ENCODE results near the gene NYAP1.
"Not testable (repeated sequence)": the region's sequence is repeated elsewhere in the genome, so short reads cannot be mapped to it uniquely, and the experiment has no call there.

NYAP1 gene

DNA sequence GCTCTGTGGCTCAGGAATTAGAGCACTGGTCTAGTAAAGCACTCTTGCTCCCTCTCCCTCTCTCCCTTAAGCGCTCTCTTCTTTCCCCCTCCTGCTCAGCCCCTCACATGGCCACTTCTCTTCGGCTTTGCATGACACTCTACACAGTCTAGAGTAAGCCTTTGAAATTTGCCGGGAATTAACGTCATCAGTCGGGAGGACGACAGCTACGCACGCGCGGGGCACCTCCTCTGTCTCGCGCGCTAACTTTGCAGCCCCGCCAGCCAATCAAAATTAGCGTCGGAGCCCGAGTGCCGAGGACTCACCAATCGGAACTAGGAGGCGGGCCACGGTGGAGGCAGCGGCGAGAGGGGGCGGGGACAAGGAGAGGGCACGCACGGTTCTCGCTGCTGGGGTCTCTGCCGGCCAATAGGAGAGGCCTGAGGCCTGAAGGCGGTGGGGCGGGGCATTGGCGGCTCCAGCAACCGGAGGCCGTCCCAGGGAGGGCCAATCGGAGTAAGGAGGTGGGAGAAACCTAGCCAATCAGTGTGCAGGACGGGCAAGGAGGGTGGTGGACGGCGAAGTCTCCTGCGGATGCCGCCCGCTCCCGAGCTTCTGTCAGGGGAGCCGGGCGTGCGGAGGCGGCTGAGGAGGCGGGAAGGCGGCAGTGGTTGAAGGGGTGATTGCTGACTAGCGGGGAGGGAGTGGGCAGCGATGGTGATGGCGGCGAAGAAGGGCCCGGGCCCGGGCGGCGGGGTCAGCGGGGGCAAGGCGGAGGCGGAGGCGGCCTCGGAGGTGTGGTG, 55.1 kb downstream of the NYAP1 start, which contains the start of gene AGFG2:
AGFG2 (plus strand) TSS at position 550 of the 782 bp plus-strand sequence; CDS start at position 694, 144 bp downstream.
- peak within 1 kb of the TSS; percentile 91 for H3K4me3 ChIP-seq (ENCODE audit: low read depth, low read length)
- TF ChIP-seq, protein P1, sequence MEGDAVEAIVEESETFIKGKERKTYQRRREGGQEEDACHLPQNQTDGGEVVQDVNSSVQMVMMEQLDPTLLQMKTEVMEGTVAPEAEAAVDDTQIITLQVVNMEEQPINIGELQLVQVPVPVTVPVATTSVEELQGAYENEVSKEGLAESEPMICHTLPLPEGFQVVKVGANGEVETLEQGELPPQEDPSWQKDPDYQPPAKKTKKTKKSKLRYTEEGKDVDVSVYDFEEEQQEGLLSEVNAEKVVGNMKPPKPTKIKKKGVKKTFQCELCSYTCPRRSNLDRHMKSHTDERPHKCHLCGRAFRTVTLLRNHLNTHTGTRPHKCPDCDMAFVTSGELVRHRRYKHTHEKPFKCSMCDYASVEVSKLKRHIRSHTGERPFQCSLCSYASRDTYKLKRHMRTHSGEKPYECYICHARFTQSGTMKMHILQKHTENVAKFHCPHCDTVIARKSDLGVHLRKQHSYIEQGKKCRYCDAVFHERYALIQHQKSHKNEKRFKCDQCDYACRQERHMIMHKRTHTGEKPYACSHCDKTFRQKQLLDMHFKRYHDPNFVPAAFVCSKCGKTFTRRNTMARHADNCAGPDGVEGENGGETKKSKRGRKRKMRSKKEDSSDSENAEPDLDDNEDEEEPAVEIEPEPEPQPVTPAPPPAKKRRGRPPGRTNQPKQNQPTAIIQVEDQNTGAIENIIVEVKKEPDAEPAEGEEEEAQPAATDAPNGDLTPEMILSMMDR (IDR thresholded peaks at IDR 0.05; ENCODE audit: borderline replicate concordance, insufficient read depth, low read depth, low read length): no peak

DNA sequence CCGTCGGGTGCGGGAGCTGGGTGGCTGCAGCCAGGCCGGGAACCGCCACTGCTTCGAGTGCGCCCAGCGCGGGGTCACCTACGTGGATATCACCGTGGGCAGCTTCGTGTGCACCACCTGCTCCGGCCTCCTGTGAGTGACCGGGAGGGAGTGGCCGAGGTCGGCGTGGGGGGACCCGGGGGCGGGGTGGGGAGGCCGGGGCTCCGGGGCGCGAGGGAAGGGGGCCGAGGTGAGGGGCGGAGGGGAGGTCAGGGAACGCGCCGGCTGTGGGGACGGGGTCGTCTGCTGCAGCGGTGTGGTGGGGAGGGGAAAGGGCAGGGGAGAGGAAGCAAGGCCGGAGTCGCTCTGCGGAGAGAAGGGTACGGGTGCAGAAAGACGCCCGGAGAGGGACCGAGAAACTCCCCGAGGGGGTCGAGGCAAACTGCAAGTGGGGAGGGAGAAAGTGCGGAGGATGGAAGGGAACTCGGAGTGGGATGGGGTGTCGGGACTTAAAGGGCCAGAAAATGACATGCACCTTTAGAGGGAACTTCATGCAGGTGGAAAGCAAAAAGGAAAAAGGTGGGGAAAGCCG, 55.8 kb downstream of the NYAP1 start:
- peak overlapping the region; percentile 91 for H3K4me3 ChIP-seq (ENCODE audit: low read depth, low read length)
- TF ChIP-seq, protein P1 (IDR thresholded peaks at IDR 0.05; ENCODE audit: borderline replicate concordance, insufficient read depth, low read depth, low read length): no peak

DNA sequence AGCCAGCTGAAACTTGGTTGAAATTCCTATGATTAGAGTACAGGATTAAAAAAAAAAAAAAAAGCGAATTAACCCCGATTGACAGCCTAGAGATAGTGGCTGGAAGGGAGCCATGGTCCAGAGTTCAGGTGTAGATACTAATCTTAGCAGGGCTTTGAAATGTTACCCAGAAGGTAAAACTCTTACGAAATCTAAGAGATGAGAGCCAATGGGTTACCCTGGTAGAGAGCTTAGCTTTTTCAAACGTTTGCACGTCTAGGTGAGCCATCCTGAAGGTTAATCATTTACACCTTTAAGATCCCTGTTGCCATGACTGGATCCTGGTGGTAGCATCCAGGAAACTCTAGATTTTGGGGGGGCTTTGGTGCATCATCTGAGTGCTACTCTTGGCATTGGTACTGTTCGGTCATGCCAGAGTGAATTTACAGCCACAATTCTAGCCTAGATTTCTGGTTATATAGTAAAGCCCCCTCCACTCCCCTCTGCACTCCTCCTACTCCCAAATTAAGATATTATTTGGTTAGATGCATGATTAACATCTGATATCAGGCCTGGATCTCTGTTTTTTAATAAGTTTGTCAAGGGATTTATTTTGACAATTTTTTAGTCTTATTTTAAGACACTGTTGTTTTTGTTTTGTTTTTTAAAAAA, 56.5 kb downstream of the NYAP1 start:
- TF ChIP-seq, protein P1 (IDR thresholded peaks at IDR 0.05; ENCODE audit: borderline replicate concordance, insufficient read depth, low read depth, low read length): no peak
- peak overlapping the region; percentile 91 for H3K4me3 ChIP-seq (ENCODE audit: low read depth, low read length)

DNA sequence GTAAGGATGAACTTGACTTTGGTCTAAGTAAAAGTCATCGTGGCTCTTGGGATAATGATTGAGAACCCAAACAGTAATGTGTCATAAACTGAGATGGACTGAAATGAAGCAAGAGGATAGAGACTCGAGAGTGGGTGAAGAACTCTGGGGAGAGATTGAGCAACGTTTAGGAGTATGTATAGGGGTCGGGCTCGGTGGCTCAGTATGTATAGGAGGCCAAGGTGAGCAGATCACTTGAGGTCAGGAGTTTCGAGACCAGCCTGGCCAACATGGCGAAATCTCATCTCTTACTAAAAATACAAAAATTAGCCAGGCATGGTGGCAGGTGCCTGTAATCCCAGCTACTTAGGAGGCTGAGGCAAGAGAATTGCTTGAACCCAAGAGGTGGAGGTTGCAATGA, 57.6 kb downstream of the NYAP1 start:
- H3K4me3 ChIP-seq (ENCODE audit: low read depth, low read length): not testable (repeated sequence)

DNA sequence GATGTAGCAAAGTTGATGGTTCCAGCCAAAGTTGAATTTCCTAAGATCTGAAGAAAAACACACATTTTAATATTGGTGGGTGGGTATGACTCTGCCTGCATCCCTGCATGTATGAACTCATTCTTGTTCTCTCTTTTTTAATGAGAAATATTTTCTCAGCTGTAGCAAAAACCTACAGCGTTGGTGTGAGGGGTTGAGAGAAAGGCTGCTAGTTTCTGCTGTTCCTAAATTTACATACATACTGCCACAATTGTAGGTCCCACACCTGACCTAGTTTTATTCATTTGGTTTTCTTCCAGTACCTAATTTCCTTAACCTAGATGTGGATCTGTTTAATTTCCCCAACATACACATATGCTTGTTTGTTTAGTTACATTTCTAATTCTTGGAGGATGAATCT, 59.9 kb downstream of the NYAP1 start:
- no peak overlapping the region for H3K4me3 ChIP-seq (ENCODE audit: low read depth, low read length)
- TF ChIP-seq, protein P1 (IDR thresholded peaks at IDR 0.05; ENCODE audit: borderline replicate concordance, insufficient read depth, low read depth, low read length): no peak

DNA sequence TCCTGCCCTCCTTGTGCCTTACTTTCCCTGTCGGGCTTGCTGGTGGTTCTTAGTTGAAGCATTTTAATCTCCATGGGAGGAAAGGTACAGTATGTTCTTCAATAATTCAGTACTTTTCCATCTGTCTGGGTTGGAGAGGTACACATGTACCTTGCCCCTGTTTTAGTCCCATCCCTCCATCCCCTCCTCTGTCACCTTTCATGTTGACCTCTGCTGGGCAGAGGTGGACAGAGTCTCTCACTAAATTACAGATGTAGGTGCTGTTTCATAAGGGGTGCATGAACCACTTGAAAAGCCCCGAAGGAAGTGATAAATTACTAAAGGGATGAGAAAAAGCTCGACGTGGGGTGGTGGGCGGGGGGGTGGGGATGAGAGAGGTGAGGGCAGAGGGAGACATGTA, 60.7 kb downstream of the NYAP1 start:
- H3K4me3 ChIP-seq (ENCODE audit: low read depth, low read length): no peak overlapping the region

More for the DNA sequence above, 60.7 kb downstream of the NYAP1 start:
- TF ChIP-seq, protein P1 (IDR thresholded peaks at IDR 0.05; ENCODE audit: borderline replicate concordance, insufficient read depth, low read depth, low read length): no peak

Measured in GM12875 (cell line).